SK-N-SH (cell line): ENCODE data around the gene OR14I1. TPM values are rescaled to one million over a fixed set of nuclear protein-coding genes. Genes with fewer than 3 reads are reported as not detected.

ENCODE experiments used
- CTCF ChIA-PET: fragments of 300-600, 350-600 bp; formaldehyde crosslinking; extraction: SDS; loops from one replicate; lab custom pipeline; 2021; lab: Yijun Ruan, JAX
- POLR2A ChIA-PET: fragments of 350-600 bp; sonication (Branson Sonifier 250); formaldehyde crosslinking; extraction: SDS; loops from one replicate; lab custom pipeline; 2020; ENCODE audit warnings: antibody characterized with exemption, inconsistent platforms; lab: Yijun Ruan, JAX
- DNase-seq: peaks from one replicate; pipeline ENCODE4 v3.0.0; 2012
- H2AFZ ChIP-seq: fragments of 200-600 bp; sonication (generic); 2 replicates; pipeline ENCODE4 v1.8.1; 2016; ENCODE audit warnings: antibody characterized with exemption, mild to moderate bottlenecking, low read depth
- H3F3A ChIP-seq: fragments of 200-600 bp; sonication (generic); replicated peaks from 2 replicates; pipeline ENCODE3; 2016; ENCODE audit warnings: antibody characterized with exemption, mild to moderate bottlenecking; ENCODE audit not compliant: insufficient read depth
- H3K27ac ChIP-seq, 2 experiments: fragments of 200-500 bp in 1 of 2; fragments of 200-600 bp in 1 of 2; sonication (Bioruptor generic) in 1 of 2; sonication (generic), shearing (Covaris generic) in 1 of 2; 2 replicates each; pipeline versions ENCODE4 v1.5.1 to v1.6.1; 2014 to 2016; ENCODE audit warnings: low read depth in 2 of 2, inconsistent platforms in 1 of 2, low read length in 1 of 2, mild to moderate bottlenecking in 1 of 2, mixed read lengths in 1 of 2
- H3K27me3 ChIP-seq: fragments of 200-600 bp; sonication (generic), shearing (Covaris generic); 2 replicates; pipeline ENCODE4 v1.6.1; 2016; ENCODE audit warnings: mixed run types; ENCODE audit not compliant: insufficient read depth
- H3K36me3 ChIP-seq, 2 experiments: fragments of 200-500 bp in 1 of 2; fragments of 200-600 bp in 1 of 2; sonication (Bioruptor generic) in 1 of 2; sonication (generic) in 1 of 2; replicated peaks in 1 of 2; 2 replicates each; pipeline versions ENCODE3 to v1.5.1; 2014 to 2016; ENCODE audit warnings: low read length in 1 of 2, mild to moderate bottlenecking in 1 of 2; ENCODE audit not compliant: insufficient read depth in 2 of 2, control insufficient read depth in 1 of 2
- H3K4me1 ChIP-seq, 2 experiments: fragments of 200-500 bp in 1 of 2; fragments of 200-600 bp in 1 of 2; sonication (Bioruptor generic) in 1 of 2; sonication (generic), shearing (Covaris generic) in 1 of 2; 2 replicates each; pipeline versions ENCODE4 v1.5.1 to v1.6.1; 2014 to 2016; ENCODE audit warnings: low read depth in 1 of 2, low read length in 1 of 2, mixed run types in 1 of 2; ENCODE audit not compliant: insufficient read depth in 2 of 2, control insufficient read depth in 1 of 2
- H3K4me2 ChIP-seq: fragments of 200-600 bp; sonication (generic), shearing (Covaris generic); 2 replicates; pipeline ENCODE4 v1.6.1; 2017; ENCODE audit warnings: mixed run types
- H3K4me3 ChIP-seq, 2 experiments: fragments of 200-500 bp in 1 of 2; fragments of 200-600 bp in 1 of 2; sonication (Bioruptor generic) in 1 of 2; sonication (generic), shearing (Covaris generic) in 1 of 2; 2 replicates each; pipeline versions ENCODE4 v1.5.1 to v1.8.1; 2014 to 2016; ENCODE audit warnings: low read depth in 2 of 2, inconsistent platforms in 1 of 2, low read length in 1 of 2, mild to moderate bottlenecking in 1 of 2, mixed read lengths in 1 of 2, moderate library complexity in 1 of 2
- H3K79me2 ChIP-seq: fragments of 200-600 bp; sonication (generic); 2 replicates; pipeline ENCODE4 v1.8.1; 2017; ENCODE audit warnings: mild to moderate bottlenecking; ENCODE audit not compliant: insufficient read depth
- H3K9ac ChIP-seq: fragments of 200-600 bp; sonication (generic); 2 replicates; pipeline ENCODE4 v1.6.1; 2017; ENCODE audit warnings: mixed run types
- H3K9me2 ChIP-seq: fragments of 200-600 bp; sonication (generic); 2 replicates; pipeline ENCODE4 v1.6.1; 2017; ENCODE audit warnings: mixed run types
- H3K9me3 ChIP-seq: fragments of 200-600 bp; sonication (generic); 2 replicates; pipeline ENCODE4 v1.6.1; 2017; ENCODE audit warnings: mixed run types, mild to moderate bottlenecking, moderate library complexity
- H4K20me1 ChIP-seq: fragments of 200-600 bp; sonication (generic); 2 replicates; pipeline ENCODE4 v1.6.1; 2017; ENCODE audit warnings: mild to moderate bottlenecking, mixed run types; ENCODE audit not compliant: insufficient read depth
- CHD2 ChIP-seq: fragments of 150-350 bp; IDR thresholded peaks from 2 replicates; pipeline ENCODE4 v1.6.1; 2018; ENCODE audit warnings: low read length; ENCODE audit not compliant: partially characterized antibody
- ELF1 ChIP-seq: IDR thresholded peaks from 2 replicates; pipeline ENCODE4 v1.4.0; 2012
- FOXJ3 ChIP-seq: sonication (generic); formaldehyde crosslinking; IDR thresholded peaks from 2 replicates; pipeline ENCODE4 v1.5.1; 2020; ENCODE audit warnings: mild to moderate bottlenecking, missing genetic modification reagents
- FOXM1 ChIP-seq: IDR thresholded peaks from 2 replicates; pipeline ENCODE4 v1.4.0; 2012; ENCODE audit warnings: low read depth, mild to moderate bottlenecking
- GABPA ChIP-seq: IDR thresholded peaks from 2 replicates; pipeline ENCODE4 v1.4.0; 2012; ENCODE audit warnings: low read depth, mild to moderate bottlenecking
- GATA2 ChIP-seq: sonication (generic); formaldehyde crosslinking; IDR thresholded peaks from 2 replicates; pipeline ENCODE4 v1.5.0; 2020; ENCODE audit warnings: mild to moderate bottlenecking, missing genetic modification reagents
- NRF1 ChIP-seq: IDR thresholded peaks from 2 replicates; pipeline ENCODE4 v1.6.1; 2012; ENCODE audit warnings: low read depth, mild to moderate bottlenecking, low read length
- RCOR1 ChIP-seq: fragments of 150-350 bp; IDR thresholded peaks from 2 replicates; pipeline ENCODE4 v1.6.1; 2017; ENCODE audit warnings: antibody characterized with exemption, low read length
- RFX5 ChIP-seq: IDR thresholded peaks from 2 replicates; pipeline ENCODE4 v1.6.1; 2012; ENCODE audit warnings: mild to moderate bottlenecking, improper control_type of control experiment, low read length
- SMC3 ChIP-seq: IDR thresholded peaks from 2 replicates; pipeline ENCODE4 v1.6.1; 2012; ENCODE audit warnings: low read depth, low read length, improper control_type of control experiment
- YY1 ChIP-seq: IDR thresholded peaks from 2 replicates; pipeline ENCODE4 v1.4.0; 2012; ENCODE audit warnings: low read depth, mild to moderate bottlenecking
- WGBS: methylation state at CpG from one replicate; pipeline ENCODE4 v1.1.6; 2017; ENCODE audit warnings: low lambda C conversion rate; 5-methylcytosine and 5-hydroxymethylcytosine counted together
- polyA plus RNA-seq, 3 experiments: library from polyadenylated mRNA; depleted of rRNA; stranded (reverse); fragments of >200 nt; gene quantifications; 2 replicates each; pipeline ENCODE4 v1.2.3, GENCODE V29; 2012
- TF ChIP-seq, protein P1 (sequence below): IDR thresholded peaks from 2 replicates; pipeline ENCODE4 v1.4.0; 2012; ENCODE audit warnings: low read depth, borderline replicate concordance
- TF ChIP-seq, protein P2 (sequence below): IDR thresholded peaks from 2 replicates; pipeline ENCODE4; 2012
- TF ChIP-seq, protein P3 (sequence below): fragments of 150-350 bp; IDR thresholded peaks from 2 replicates; pipeline ENCODE4 v1.6.1; 2017; ENCODE audit warnings: antibody characterized with exemption, low read length, low read depth, borderline replicate concordance
- TF ChIP-seq, protein P4 (sequence below): IDR thresholded peaks from 2 replicates; pipeline ENCODE4 v1.4.0; 2012; ENCODE audit warnings: low read depth, borderline replicate concordance

OR14I1 gene
- polyA plus RNA-seq, 1 of the 3 experiments (the other 2 are of a cell fraction), result not detected

DNA sequence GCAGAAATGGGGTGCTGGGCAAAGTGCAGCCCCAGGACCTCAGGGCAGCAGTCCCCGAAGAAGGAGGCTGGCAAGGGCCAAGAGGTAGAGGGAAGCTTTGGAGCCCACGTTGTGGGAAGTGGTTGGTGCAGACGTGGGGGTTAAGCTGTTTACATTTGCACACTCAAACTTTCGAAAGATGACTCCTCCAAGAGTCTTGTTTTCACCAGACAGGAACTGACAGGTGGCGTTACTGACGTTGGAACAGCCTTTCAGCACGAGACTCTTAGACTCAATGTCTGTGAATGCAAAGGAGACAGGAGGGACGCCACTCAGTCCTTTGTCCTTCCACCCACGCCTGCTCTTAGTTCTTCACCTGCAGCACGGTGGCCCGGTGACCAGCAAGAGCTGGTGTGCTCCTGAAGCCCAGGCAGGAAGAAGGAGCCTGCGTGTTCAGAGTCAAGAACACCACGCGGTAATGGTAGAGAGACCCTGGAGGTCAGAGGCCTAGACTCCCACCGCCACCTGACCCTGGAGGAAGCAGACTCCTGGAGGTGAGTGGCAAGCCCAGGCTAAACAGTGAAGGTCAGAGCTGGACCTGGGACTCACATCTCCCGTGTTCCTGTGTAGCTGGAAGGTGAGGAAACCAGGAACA lies 37.1 kb upstream of the OR14I1 start (continued):
- TF ChIP-seq FOXJ3, result no peak
- TF ChIP-seq, protein P1, sequence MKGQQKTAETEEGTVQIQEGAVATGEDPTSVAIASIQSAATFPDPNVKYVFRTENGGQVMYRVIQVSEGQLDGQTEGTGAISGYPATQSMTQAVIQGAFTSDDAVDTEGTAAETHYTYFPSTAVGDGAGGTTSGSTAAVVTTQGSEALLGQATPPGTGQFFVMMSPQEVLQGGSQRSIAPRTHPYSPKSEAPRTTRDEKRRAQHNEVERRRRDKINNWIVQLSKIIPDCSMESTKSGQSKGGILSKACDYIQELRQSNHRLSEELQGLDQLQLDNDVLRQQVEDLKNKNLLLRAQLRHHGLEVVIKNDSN, result no peak
- TF ChIP-seq, protein P2, sequence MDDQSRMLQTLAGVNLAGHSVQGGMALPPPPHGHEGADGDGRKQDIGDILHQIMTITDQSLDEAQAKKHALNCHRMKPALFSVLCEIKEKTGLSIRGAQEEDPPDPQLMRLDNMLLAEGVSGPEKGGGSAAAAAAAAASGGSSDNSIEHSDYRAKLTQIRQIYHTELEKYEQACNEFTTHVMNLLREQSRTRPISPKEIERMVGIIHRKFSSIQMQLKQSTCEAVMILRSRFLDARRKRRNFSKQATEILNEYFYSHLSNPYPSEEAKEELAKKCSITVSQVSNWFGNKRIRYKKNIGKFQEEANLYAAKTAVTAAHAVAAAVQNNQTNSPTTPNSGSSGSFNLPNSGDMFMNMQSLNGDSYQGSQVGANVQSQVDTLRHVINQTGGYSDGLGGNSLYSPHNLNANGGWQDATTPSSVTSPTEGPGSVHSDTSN, result no peak
- no peak for TF ChIP-seq RCOR1
- TF ChIP-seq, protein P3, sequence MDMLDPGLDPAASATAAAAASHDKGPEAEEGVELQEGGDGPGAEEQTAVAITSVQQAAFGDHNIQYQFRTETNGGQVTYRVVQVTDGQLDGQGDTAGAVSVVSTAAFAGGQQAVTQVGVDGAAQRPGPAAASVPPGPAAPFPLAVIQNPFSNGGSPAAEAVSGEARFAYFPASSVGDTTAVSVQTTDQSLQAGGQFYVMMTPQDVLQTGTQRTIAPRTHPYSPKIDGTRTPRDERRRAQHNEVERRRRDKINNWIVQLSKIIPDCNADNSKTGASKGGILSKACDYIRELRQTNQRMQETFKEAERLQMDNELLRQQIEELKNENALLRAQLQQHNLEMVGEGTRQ, result no peak

DNA sequence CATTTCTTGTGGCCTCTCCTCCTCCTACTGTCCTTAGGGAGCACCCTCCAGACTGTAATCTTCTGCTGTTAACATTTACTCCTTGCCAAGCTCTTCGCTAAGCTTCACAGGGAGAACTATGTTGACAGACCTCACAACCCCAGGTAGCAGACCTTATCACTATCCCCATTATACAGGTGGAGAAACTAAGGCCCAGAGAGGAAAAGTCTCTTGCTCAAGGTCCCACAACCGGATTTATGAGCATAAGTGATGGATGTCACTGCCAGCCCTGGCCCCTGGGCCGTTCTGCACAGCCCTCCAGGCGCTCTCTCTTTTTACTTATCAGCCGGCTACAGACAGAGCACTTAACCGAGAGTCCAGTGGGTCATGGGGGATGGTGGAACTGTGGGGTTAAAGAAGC lies 34.9 kb upstream of the OR14I1 start:
- H3K9me3 ChIP-seq, result no peaks in the 10 kb centered on the region
- CTCF ChIA-PET, result interaction anchor here (1.1 kb wide), 1 partner anchor 21 kb away, joined by 3 read pairs; no protein-coding TSS in a partner anchor
- POLR2A ChIA-PET, result no interaction called here

DNA sequence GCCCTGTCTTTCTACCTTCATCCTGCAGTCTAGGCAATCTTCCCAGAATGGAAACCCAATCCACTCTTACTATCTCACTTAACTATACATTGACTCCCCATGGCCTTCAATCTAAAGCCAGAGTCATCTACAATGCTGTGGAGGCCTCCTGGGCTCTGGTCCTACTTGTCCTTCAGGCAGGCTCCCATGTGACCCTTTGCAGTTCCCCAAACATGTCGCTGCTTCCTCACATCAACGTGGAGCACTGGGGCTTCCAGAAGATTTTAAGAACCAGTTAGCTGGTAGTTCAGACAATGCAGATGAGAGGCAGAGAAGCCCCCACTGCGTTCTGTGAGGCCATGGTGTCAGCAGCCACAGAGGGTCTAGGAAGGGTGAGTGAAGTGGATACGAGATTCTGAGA lies 34.4 kb upstream of the OR14I1 start:
- ChIA-PET POLR2A (no interaction called here), CTCF (no interaction called here)
- Histone ChIP-seq H3K79me2 (no peaks in the 10 kb centered on the region), H4K20me1 (no peaks in the 10 kb centered on the region), H3K27ac (no peak overlapping the region), H3K9me3 (no peaks in the 10 kb centered on the region), H3K4me2 (no peak overlapping the region), H3F3A (no peaks in the 10 kb centered on the region), H3K36me3 (no peaks in the 10 kb centered on the region), H3K27me3 (peaks cover 55% of the 10 kb centered on the region; the same call in 1 of the 2 replicates), H2AFZ (no peak overlapping the region), H3K9me2 (no peaks in the 10 kb centered on the region), H3K4me1 (no peaks in the 10 kb centered on the region), H3K4me3 (no peak overlapping the region), H3K9ac (no peak overlapping the region)
- WGBS, result 2% methylated on average over 4 of the region's 4 CpGs
- no peak for DNase-seq
- no peak for TF ChIP-seq GATA2 (CRISPR knock-in tag)
- TF ChIP-seq, protein P4, sequence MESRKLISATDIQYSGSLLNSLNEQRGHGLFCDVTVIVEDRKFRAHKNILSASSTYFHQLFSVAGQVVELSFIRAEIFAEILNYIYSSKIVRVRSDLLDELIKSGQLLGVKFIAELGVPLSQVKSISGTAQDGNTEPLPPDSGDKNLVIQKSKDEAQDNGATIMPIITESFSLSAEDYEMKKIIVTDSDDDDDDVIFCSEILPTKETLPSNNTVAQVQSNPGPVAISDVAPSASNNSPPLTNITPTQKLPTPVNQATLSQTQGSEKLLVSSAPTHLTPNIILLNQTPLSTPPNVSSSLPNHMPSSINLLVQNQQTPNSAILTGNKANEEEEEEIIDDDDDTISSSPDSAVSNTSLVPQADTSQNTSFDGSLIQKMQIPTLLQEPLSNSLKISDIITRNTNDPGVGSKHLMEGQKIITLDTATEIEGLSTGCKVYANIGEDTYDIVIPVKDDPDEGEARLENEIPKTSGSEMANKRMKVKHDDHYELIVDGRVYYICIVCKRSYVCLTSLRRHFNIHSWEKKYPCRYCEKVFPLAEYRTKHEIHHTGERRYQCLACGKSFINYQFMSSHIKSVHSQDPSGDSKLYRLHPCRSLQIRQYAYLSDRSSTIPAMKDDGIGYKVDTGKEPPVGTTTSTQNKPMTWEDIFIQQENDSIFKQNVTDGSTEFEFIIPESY, result no peak
- TF ChIP-seq CHD2, result no peak
- TF ChIP-seq, protein P3, result no peak
- TF ChIP-seq FOXJ3, result no peak

More for the DNA sequence above, 34.9 kb upstream of the OR14I1 start:
- Histone ChIP-seq H3F3A (no peaks in the 10 kb centered on the region), H3K36me3 (no peaks in the 10 kb centered on the region), H4K20me1 (no peaks in the 10 kb centered on the region), H2AFZ (no peak overlapping the region), H3K79me2 (no peaks in the 10 kb centered on the region), H3K9me2 (no peaks in the 10 kb centered on the region), H3K4me3 (no peak overlapping the region), H3K27ac (no peak overlapping the region), H3K4me2 (no peak overlapping the region), H3K27me3 (peaks cover 56% of the 10 kb centered on the region; the same call in 1 of the 2 replicates), H3K9ac (no peak overlapping the region)
- 0% methylated on average over 6 of the region's 6 CpGs for WGBS
- no peak for DNase-seq
- TF ChIP-seq SMC3 (no peak), YY1 (no peak), FOXM1 (no peak), ELF1 (no peak), RCOR1 (no peak), GABPA (no peak), RFX5 (no peak), CHD2 (no peak), NRF1 (no peak)
- TF ChIP-seq, protein P2, result no peak
- TF ChIP-seq, all 33 proteins: peak for 0
- no peaks in the 10 kb centered on the region for H3K4me1 ChIP-seq
